ENCODE results near the gene ACOX1. TPM values are rescaled to one million over a fixed set of nuclear protein-coding genes. Genes with fewer than 3 reads are reported as not detected.
A peak's percentile ranks its signal among the peaks of the same experiment; 100 is the strongest.

Gene ACOX1
- total and polyA plus RNA-seq, 2 donors from 2014 or later: 24.7 to 60.6 TPM

- Histone ChIP-seq H3K27ac (ENCODE audit: low read depth in 2 of 2, low read length in 2 of 2) (no peak overlapping the region), H3K4me3 (ENCODE audit: low read length in 3 of 3) (no peak overlapping the region), H3K9ac (ENCODE audit: low read length in 3 of 3) (no peak overlapping the region), H3K36me3 (ENCODE audit: control insufficient read depth in 2 of 3, insufficient read depth in 3 of 3, low read length in 3 of 3) (peaks cover 0 to 5% (median 4%) of the 10 kb centered on the region in 3 donors), H3K9me3 (ENCODE audit: control insufficient read depth in 2 of 3, insufficient read depth in 1 of 3, low read length in 3 of 3) (no peaks in the 10 kb centered on the region), H3K4me1 (ENCODE audit: control insufficient read depth in 2 of 3, insufficient read depth in 2 of 3, low read depth in 1 of 3, low read length in 3 of 3) (peaks cover 0 to 20% (median 9%) of the 10 kb centered on the region in 3 donors), H3K27me3 (ENCODE audit: control insufficient read depth, insufficient read depth, low read length) (no peaks in the 10 kb centered on the region)
- TF ChIP-seq, protein P1, sequence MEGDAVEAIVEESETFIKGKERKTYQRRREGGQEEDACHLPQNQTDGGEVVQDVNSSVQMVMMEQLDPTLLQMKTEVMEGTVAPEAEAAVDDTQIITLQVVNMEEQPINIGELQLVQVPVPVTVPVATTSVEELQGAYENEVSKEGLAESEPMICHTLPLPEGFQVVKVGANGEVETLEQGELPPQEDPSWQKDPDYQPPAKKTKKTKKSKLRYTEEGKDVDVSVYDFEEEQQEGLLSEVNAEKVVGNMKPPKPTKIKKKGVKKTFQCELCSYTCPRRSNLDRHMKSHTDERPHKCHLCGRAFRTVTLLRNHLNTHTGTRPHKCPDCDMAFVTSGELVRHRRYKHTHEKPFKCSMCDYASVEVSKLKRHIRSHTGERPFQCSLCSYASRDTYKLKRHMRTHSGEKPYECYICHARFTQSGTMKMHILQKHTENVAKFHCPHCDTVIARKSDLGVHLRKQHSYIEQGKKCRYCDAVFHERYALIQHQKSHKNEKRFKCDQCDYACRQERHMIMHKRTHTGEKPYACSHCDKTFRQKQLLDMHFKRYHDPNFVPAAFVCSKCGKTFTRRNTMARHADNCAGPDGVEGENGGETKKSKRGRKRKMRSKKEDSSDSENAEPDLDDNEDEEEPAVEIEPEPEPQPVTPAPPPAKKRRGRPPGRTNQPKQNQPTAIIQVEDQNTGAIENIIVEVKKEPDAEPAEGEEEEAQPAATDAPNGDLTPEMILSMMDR (IDR thresholded peaks at IDR 0.05; ENCODE audit: borderline replicate concordance, extremely low read depth, insufficient read depth): no peak
- intact Hi-C loops (cut with DNase I): no loop called here
- DNase-seq: no peak
- no peak for FAIRE-seq
Observed at GRCh38 chr17:75893305-75894048, 85.5 kb downstream of the ACOX1 start.

- TF ChIP-seq, protein P1 (IDR thresholded peaks at IDR 0.05; ENCODE audit: borderline replicate concordance, extremely low read depth, insufficient read depth): no peak
- intact Hi-C loops (cut with DNase I): no loop called here
- no peaks in the 10 kb centered on the region for H3K27me3 ChIP-seq (ENCODE audit: control insufficient read depth, insufficient read depth, low read length)
- peaks cover 0 to 20% (median 9%) of the 10 kb centered on the region in 3 donors for H3K4me1 ChIP-seq (ENCODE audit: control insufficient read depth in 2 of 3, insufficient read depth in 2 of 3, low read depth in 1 of 3, low read length in 3 of 3)
- DNase-seq (peak in 1 of 5 donors; percentile 76), FAIRE-seq (no peak)
- H3K36me3 ChIP-seq (ENCODE audit: control insufficient read depth in 2 of 3, insufficient read depth in 3 of 3, low read length in 3 of 3): peaks cover 0 to 4% (median 3%) of the 10 kb centered on the region in 3 donors
- H3K9me3 ChIP-seq (ENCODE audit: control insufficient read depth in 2 of 3, insufficient read depth in 1 of 3, low read length in 3 of 3): no peaks in the 10 kb centered on the region
- no peak overlapping the region for H3K9ac ChIP-seq (ENCODE audit: low read length in 3 of 3)
- H3K27ac ChIP-seq (ENCODE audit: low read depth in 2 of 2, low read length in 2 of 2): no peak overlapping the region
- H3K4me3 ChIP-seq (ENCODE audit: low read length in 3 of 3): no peak overlapping the region
Observed at GRCh38 chr17:75892556-75893224, 86.3 kb downstream of the ACOX1 start.

DNA sequence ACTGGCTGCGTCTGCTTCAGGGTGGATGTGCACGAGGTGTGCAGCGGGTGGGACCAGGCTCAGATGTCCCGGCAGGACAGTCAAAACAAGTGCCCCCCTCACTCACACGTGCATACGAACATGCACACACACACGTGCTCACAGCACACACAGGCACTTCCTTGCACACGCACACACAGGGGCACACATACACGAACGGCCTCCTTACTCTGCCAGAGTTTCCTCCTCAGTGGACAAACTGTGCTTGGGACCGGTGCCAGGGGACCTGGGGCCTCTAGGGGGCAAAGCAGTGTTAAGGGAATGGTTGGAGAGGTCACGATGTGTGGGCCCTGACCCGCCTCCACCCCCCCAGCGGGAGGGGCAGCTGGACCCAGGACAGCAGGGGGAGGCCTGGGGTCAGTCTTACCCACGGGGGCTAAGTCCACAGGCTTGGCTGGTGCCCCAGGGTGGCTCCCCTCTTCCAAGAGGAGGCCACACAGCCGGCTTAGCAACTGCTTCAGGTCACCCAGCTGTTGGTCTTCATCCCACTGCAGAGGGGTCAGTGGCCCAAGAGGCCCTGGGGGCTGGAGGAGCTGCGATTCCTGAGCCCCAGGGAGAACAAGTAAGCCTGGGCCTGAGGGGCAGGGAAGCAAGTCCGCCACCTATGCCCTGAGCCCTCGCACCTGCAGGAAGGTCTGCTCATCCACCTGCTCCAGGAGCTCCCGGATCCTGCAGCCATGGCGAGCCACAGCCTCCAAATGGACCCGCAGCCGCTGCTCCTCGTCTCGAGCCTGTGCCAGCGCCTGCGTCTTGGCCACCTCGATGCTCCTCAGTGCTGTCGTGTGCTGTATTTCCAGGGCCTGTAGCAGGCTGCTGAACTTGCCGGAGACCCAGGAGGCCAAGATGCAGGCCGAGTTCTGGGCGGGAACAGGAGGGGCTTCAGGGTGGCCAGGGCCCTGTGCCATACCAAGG is 87.1 kb downstream of the ACOX1 start:
- Histone ChIP-seq H3K27me3 (ENCODE audit: control insufficient read depth, insufficient read depth, low read length) (no peaks in the 10 kb centered on the region), H3K36me3 (ENCODE audit: control insufficient read depth in 2 of 3, insufficient read depth in 3 of 3, low read length in 3 of 3) (peaks cover 0 to 4% (median 3%) of the 10 kb centered on the region in 3 donors), H3K4me1 (ENCODE audit: control insufficient read depth in 2 of 3, insufficient read depth in 2 of 3, low read depth in 1 of 3, low read length in 3 of 3) (peaks cover 0 to 20% (median 9%) of the 10 kb centered on the region in 3 donors), H3K9ac (ENCODE audit: low read length in 3 of 3) (no peak overlapping the region), H3K9me3 (ENCODE audit: control insufficient read depth in 2 of 3, insufficient read depth in 1 of 3, low read length in 3 of 3) (no peaks in the 10 kb centered on the region), H3K27ac (ENCODE audit: low read depth in 2 of 2, low read length in 2 of 2) (no peak overlapping the region), H3K4me3 (ENCODE audit: low read length in 3 of 3) (no peak overlapping the region)
- DNase-seq (no peak), FAIRE-seq (no peak)
- TF ChIP-seq, protein P1 (IDR thresholded peaks at IDR 0.05; ENCODE audit: borderline replicate concordance, extremely low read depth, insufficient read depth): no peak
- intact Hi-C loops (cut with DNase I): no loop called here

Other genes with a start within 250 kb of the ACOX1 start
- 34.5 TPM for gene GALK1, start 214.0 kb downstream of the ACOX1 start, total RNA-seq
- gene GALK1, start 214.0 kb downstream of the ACOX1 start, polyA plus RNA-seq (ENCODE audit: insufficient read depth, low read depth, low replicate concordance): 105 TPM
- gene UNK, start 194.4 kb downstream of the ACOX1 start, total RNA-seq: 35.5 TPM
- gene UNK, start 194.4 kb downstream of the ACOX1 start, polyA plus RNA-seq (ENCODE audit: insufficient read depth, low read depth, low replicate concordance): 12.0 TPM
- 26.1 TPM for gene UNC13D, start 134.8 kb downstream of the ACOX1 start, total RNA-seq
- gene UNC13D, start 134.8 kb downstream of the ACOX1 start, polyA plus RNA-seq (ENCODE audit: insufficient read depth, low read depth, low replicate concordance): 3.8 TPM
- 135 TPM for gene WBP2, start 123.8 kb downstream of the ACOX1 start, total RNA-seq
- gene WBP2, start 123.8 kb downstream of the ACOX1 start, polyA plus RNA-seq (ENCODE audit: insufficient read depth, low read depth, low replicate concordance): 151 TPM
- 118 TPM for gene TRIM47, start 100.6 kb downstream of the ACOX1 start, total RNA-seq
- 95.0 TPM for gene TRIM47, start 100.6 kb downstream of the ACOX1 start, polyA plus RNA-seq (ENCODE audit: insufficient read depth, low read depth, low replicate concordance)
- gene TRIM65, start 82.2 kb downstream of the ACOX1 start, total RNA-seq: 23.6 TPM
- gene TRIM65, start 82.2 kb downstream of the ACOX1 start, polyA plus RNA-seq (ENCODE audit: insufficient read depth, low read depth, low replicate concordance): 11.5 TPM
- gene MRPL38, start 74.3 kb downstream of the ACOX1 start, total RNA-seq: 89.8 TPM
- 114 TPM for gene MRPL38, start 74.3 kb downstream of the ACOX1 start, polyA plus RNA-seq (ENCODE audit: insufficient read depth, low read depth, low replicate concordance)
- gene FBF1, start 38.1 kb downstream of the ACOX1 start, total RNA-seq: 11.5 TPM
- gene FBF1, start 38.1 kb downstream of the ACOX1 start, polyA plus RNA-seq (ENCODE audit: insufficient read depth, low read depth, low replicate concordance): 5.7 TPM
- gene TEN1, start 74 bp upstream of the ACOX1 start, total RNA-seq: 21.3 TPM
- gene TEN1, start 74 bp upstream of the ACOX1 start, polyA plus RNA-seq (ENCODE audit: insufficient read depth, low read depth, low replicate concordance): 40.8 TPM
- gene CDK3, start 21.7 kb upstream of the ACOX1 start, total RNA-seq: 7.1 TPM
- 7.4 TPM for gene CDK3, start 21.7 kb upstream of the ACOX1 start, polyA plus RNA-seq (ENCODE audit: insufficient read depth, low read depth, low replicate concordance)
- gene EVPL, start 48.1 kb upstream of the ACOX1 start, total RNA-seq: 23.5 TPM
- 11.1 TPM for gene EVPL, start 48.1 kb upstream of the ACOX1 start, polyA plus RNA-seq (ENCODE audit: insufficient read depth, low read depth, low replicate concordance)
- gene SRP68, start 93.4 kb upstream of the ACOX1 start, total RNA-seq: 68.1 TPM
- gene SRP68, start 93.4 kb upstream of the ACOX1 start, polyA plus RNA-seq (ENCODE audit: insufficient read depth, low read depth, low replicate concordance): 52.7 TPM
- not detected for gene GALR2, start 95.6 kb upstream of the ACOX1 start, total RNA-seq
- gene GALR2, start 95.6 kb upstream of the ACOX1 start, polyA plus RNA-seq (ENCODE audit: insufficient read depth, low read depth, low replicate concordance): not detected
- 0.22 TPM for gene ZACN, start 100.0 kb upstream of the ACOX1 start, total RNA-seq
- not detected for gene ZACN, start 100.0 kb upstream of the ACOX1 start, polyA plus RNA-seq (ENCODE audit: insufficient read depth, low read depth, low replicate concordance)
- gene EXOC7, start 124.6 kb upstream of the ACOX1 start, total RNA-seq: 143 TPM
- gene EXOC7, start 124.6 kb upstream of the ACOX1 start, polyA plus RNA-seq (ENCODE audit: insufficient read depth, low read depth, low replicate concordance): 83.2 TPM
- 6.8 TPM for gene FOXJ1, start 162.1 kb upstream of the ACOX1 start, total RNA-seq
- 3.4 TPM for gene FOXJ1, start 162.1 kb upstream of the ACOX1 start, polyA plus RNA-seq (ENCODE audit: insufficient read depth, low read depth, low replicate concordance)